HG03045 (cell line): Measurements from ENCODE around the gene ZKSCAN8.

Experiments
- ATAC-seq: cut with Tn5 transposase; IDR thresholded peaks from one replicate; pipeline ENCODE4 v1.9.1; 2021; ENCODE audit warnings: mild to moderate bottlenecking, moderate library complexity; ENCODE audit not compliant: unreplicated experiment

ZKSCAN8 gene

DNA sequence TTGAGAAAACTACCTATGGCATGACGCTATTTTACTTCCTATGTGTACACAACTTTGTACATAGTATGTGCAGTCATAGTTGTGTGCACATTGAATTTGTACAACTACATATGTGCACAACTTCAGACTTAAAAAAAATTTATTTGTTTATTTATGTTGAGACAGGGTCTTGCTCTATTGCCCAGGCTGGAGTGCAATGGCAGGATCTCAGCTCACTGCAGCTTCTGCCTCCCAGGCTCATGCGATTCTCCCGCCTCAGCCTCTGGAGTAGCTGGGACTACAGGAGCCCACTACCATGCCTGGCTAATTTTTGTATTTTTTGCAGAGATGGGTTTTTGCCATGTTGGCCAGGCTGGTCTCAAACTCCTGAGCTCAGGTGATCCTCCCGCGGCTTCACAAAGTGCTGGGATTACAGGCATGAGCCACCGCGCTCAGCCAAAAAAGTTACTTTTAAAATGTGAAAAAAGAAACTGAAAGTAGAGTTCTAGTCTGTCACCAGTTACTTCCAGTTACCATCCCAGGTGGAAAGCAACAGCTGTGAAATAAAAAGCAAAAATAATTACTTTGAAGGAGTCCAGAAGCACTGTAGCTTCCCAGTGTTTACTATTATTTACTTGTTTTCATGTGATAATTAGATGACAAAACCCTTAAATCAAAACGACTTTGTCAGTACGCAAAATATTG, 1.7 kb upstream of the ZKSCAN8 start:
- no peak for ATAC-seq

DNA sequence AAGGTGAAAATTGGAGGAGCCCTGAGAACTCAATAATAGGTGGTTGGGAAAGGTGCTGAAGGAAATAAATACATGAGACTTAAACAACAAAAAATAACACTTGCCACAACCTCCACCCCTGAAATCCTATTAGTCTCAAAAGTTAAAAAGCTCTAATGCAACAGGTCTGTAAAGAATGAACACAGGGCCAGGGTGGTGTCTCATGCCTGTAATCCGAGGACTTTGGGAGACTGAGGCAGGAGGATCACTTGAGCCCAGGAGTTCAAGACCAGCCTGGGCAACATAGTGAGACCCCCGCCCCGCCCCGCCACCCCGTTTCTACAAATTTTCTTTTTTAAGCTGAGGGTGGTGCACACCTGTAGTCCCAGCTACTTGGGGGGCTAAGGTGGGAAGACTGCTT, 1.1 kb upstream of the ZKSCAN8 start:
- no peak for ATAC-seq

DNA sequence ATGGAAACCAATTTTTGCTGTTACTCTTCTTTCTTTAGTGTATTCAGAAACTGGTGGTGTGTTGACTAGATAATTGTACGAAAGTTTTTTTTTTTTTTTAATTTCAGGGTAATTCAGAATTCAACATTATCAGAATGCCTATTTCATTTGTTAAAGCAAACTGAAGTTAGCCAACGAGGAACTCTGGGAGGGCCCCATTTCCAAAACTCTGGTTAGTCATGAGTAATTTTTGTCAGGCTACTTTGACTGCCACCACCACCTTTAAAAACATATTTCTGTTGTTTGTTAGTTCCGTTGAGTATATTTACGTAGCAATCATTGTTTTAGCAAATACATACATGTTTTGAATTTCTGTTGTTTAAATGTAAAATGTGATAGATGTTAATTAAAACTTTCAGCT, 763 bp downstream of the ZKSCAN8 start:
- ATAC-seq, result no peak

DNA sequence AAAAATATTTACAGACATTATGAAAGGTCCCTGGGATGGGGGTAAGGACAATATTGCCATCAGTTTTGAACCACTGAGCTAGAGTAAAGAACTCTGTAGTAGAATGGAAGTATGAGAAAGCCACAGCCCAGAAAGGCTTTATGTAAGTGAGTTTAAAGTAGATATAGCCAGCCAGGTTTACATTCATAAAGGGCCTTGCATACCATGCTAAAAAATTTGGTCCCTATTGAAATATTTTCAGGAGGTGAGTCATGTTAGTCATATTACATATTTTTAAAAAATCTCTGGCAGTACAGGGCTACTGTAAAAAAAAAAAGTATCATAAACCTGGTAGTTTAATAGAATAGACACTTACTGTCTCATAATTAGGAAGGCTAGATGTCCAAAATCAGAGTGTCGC, 3.5 kb downstream of the ZKSCAN8 start:
- ATAC-seq, result no peak

DNA sequence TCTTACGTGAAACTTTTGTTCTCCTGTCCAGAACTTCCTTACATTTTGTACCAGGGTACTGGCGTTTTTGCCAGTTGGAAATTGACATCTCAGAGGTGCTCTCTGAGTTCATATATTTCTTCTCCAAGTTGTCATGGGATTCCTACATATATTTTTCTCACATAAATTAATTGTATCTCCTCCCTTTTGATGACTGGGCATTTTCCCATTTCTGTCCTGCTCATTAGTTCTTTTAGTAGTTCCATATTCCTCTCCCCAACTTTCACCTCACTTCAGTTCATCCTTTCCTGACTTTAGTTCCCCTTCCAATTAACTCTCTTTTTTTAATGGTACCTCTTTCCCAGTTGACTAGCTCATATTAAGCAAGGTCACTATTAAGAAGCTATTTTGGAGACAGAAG, 10.8 kb downstream of the ZKSCAN8 start:
- ATAC-seq, result no peak

DNA sequence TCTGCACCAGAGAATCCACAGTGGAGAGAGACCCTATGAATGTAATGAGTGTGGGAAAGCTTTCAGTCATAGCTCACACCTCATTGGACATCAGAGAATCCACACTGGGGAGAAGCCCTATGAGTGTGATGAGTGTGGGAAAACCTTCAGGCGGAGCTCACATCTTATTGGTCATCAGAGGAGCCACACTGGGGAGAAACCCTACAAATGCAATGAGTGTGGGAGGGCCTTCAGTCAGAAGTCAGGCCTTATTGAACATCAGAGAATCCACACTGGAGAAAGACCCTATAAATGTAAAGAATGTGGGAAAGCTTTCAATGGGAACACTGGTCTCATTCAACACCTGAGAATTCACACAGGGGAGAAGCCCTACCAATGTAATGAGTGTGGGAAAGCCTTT, 11.9 kb downstream of the ZKSCAN8 start:
- no peak for ATAC-seq

DNA sequence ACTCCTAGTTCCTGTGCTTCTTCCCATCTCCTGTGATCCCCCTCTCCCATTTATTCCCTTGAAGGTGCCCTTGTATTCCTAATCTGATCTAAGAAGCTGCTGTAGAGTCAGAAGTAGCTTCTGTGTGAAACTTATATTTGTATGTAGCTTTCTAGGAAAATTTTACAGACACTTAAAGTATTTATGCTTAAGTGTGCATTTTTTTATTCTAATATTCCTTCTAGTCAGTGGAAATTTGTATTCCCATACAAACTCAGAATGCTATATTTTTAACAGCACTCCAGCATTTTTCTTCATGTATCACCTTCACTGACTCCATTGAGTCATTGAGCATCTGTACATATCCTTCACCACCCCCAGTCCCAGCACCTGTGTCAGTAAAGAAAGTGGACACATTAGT, 12.7 kb downstream of the ZKSCAN8 start:
- ATAC-seq, result no peak

DNA sequence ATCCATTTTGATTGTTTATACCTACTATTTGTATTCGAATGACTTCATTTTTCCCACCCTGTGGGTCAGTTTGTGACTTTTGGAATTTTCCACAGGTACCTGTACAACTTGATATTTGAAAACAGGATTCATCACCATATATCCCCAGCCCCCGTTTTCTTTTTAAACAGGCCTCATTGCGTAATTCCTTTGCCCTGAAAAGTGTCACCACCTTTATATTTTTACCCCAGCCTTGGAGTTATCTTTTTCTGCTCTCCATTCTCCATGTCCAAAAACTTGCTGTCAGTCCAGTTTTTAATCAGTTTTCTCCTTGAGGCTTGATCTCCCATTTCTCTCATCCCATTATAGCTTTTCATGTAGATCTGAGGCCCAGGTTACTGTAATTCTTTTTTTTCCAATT, 16.6 kb downstream of the ZKSCAN8 start:
- no peak for ATAC-seq

DNA sequence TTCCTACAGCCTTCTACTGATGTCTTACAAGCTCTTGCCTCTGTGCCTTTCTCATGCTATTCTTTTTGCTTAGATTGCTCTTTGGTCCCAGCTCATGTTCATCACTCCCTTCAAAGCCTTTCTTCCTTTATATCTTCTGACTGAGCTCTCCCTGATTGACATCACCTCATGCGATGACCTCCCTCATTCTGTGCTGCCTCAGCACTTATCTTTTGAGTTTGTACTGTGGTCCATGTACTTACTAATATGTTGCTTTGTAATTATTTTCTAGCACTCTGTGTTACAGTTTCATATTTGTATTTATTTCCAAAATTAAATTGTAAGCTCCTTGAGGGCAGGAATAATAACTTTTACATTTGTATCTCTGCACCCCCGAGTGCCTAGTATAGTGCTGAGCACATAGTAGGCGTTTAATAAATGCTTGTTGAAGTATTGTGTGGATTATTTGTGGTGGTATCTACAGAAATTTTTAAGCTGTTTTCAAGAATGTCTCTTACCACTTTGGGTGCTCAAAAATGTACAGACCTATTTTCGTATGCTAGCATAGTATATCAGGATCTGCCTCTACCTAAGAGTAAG, 17.4 kb downstream of the ZKSCAN8 start:
- no peak for ATAC-seq

DNA sequence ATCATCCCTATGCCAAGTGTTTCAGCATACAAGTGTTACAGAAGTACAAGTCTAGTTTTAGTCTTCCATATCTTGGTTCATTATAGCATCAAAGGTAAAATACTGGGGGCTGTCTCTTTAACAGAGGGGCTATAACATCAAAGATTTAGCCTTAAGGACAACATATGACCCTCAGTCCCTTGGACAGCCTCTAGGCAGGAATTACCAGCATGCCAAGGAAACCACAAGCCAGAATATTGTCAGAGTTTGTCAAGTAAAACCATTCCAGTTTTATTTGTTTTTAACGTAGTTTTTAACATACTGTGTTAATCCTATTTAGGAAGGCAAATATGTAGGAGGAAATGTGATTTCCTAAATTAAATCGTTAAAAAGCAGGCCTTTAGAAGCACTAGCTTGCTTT, 18.6 kb downstream of the ZKSCAN8 start:
- ATAC-seq, result no peak

DNA sequence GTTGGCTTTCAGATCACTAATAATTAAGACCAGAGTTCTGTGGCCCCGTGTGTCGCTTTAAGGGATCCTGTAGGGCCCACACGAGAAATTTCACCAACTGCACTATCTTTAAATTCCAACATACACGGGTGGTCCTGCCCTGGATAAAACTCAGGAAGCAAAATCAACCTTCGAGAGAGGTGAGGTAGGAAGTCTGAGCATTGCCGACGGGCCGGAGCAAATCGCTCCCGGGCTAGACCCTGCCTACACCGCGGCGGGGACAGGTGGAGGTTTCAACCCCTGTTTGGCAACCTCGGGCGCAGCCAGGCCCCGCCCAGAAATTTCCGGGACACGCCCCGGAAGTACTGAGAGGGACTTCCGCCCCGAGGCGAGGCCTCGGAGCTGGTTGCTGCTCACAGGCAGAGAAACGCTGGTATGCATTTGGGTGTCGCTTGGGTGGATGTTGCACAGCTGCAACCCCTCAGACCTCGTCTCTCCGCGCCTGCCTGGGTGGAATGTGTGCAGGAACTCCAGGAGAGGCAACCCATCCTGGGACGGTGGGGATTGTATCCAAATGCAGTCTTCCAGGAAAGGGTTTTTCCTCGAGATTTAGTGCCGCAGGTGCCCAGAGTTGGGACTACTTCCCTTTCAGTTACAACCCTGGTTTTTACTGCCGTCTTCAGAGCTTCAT, 19.9 kb downstream of the ZKSCAN8 start:
- ATAC-seq, result peak; percentile 87

DNA sequence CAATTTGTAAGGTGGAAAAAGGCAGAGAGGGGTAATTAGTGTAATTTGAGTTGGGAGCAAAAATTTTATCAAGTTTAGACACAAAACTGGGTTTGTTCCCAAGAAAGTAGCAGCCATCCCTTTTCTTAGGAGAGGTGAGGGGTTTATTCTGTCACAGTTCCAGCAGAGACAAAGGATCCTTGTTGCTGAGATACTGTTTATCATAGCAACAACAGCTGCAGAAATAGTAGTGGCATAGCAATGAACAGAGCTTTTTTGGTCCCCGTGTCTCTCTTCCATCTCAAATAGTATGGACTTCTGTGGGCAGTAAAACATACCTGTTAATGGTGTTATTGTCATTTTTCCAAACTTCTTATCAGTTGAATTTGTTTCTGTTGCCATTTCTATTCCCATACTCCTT, 23.9 kb downstream of the ZKSCAN8 start:
- no peak for ATAC-seq

DNA sequence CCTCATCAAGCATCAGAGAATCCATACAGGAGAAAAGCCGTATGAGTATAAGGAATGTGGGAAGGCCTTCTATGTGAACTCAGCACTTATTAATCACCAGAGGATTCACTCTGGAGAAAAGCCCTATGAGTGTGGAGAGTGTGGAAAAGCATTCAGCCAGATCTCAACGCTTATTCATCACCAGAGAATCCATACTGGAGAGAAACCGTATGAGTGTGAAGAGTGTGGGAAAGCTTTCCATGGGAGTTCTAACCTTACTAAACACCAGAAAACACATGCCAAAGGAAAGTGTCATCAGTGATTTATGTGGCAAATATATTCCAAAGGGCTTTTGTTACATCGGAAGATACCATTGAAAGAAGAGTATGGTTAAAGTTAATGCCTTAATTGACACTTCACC, 25.4 kb downstream of the ZKSCAN8 start:
- no peak for ATAC-seq

DNA sequence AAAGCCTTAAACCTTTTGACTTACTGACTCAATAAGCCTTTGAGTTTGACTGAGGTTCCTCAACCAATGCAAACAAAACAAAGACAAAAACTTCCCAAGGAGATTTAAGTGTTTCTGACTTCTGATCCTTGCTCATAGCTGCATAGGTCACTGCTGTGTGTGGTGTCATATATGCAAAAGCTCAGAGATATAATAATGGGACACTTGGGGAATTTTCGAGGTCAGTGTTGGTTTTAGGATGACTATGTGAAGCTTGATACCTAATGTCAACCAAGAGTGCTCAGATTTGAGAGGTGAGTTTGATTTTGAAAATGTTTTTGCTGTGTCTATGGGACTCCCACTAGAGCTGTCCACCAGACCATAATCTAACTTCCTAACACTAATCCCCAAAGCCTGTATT, 26.2 kb downstream of the ZKSCAN8 start:
- no peak for ATAC-seq

DNA sequence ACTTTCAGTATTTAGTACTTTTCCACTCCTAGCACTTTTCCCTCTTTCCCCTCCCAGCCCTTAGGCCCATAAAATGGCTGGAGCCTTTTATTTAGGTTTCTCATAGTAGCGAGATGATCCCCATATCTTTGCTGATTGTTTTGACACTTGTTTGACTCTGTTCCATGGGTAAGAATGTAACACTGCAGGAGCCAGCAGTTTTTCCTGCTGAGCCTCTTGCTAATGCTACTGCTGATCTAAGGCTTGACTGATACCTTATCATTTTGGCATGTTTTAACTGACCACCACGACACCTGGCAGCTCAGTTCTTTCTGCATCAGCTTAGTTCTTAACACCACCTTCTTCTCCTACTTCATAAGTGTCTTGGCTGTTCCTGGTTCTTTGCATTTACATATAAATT, 29.6 kb downstream of the ZKSCAN8 start:
- no peak for ATAC-seq

DNA sequence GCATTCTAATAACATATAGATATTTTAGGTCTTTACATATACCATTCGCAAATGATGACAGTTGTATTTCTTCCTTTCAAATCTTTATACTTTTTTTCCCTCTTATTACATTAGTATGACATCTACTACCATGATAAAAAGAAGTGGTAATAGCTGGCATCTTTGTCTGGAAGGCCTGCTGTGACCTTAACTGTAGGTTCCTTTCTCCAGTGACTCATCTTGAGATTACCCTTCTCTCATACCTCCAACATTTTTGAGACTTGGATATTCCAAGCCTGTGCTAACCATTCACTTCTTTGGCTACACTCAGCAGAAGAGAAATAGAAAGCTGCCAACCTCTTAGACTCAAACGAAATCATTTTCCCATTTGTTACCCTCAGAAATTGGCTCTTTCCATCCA, 30.3 kb downstream of the ZKSCAN8 start:
- no peak for ATAC-seq

DNA sequence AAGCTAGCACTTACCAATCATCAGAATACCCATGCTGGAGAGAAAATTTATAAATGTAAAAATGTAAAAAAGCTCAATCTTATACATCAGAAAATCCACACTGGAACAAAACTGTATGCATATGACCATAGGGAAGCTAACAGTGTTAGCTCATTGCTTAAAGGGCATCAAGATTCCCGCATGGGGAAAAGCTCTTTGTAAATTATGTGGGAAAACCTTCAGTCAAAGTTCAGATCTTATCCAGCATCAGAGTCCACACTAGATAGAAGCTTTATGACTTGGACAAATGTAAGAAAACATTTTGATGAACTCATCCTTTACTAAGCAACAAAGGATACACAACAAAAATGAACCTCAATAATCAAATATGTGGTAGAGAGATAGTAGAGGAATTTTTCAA, 34.7 kb downstream of the ZKSCAN8 start:
- ATAC-seq, result no peak

DNA sequence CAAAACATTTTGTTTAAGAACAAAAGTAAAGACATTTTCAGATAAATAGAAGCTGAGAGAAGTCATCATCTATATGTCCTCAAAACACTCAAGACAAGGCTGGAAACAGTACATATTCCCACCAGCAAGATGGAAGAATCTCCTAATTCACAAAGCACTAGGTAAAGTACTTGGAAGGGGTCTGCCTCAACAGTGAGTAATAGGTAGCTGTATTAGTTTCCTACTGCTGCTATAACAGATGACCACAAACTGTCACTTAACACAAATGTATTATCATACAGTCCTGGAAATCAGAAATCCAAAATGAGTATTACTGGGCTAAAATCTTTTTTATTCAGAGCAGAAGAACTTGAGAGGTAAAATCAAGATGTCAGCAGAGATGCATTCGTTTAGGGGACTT, 40.6 kb downstream of the ZKSCAN8 start:
- no peak for ATAC-seq

DNA sequence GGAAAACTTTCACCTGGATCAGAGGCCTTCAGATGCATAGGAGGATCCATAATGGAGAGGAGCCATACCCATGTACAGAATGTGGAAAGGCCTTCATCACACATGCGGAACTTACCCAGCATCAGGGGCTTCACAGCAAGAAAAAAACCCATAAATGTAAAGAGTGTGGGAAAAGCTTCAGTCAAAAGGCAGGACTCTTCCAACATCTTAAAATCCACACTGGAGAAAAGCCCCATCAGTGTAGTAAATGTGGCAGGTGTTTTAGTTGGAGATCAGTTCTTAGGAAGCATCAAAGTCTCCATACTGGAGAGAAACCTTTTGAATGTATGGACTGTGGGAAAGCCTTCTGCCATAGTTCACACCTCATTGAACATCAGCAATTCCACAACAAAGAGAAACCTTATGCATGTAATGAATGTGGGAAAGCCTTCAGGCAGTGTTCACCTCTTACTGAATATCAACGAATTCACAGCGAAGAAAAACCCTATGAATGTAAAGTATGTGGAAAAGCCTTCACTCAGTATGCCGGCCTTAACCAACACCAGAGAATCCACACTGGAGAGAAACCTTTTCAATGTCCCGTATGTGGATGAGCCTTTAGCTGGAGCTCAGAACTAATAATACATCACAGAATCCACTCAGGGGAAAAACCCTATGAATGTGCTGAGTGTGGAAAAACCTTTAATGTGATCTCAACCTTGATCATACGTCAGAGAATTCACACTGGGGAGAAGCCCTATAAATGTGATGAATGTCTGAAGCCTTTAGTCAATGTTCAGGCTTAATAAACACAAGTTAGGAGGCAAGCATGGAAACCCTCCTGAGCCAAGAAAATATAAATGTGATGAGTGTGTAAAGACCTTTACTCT, 46.7 kb downstream of the ZKSCAN8 start:
- ATAC-seq, result no peak

DNA sequence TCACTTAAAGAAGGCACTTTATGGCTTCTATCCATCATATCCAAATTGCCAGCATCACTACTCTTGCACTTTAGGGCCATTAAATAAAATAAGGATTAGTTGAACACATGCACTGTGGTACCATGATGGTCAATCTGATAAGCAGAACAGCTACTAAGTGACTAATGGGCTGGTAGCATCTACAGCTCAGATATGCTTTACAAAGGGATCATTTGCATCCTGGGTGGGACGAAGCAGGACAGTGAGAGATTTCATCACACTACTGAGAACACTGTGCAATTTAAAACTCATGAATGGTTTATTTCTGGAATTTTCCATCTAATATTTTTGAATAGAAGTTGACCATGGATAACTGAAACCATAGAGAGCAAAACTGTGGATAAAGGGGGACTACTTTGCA, 58.3 kb downstream of the ZKSCAN8 start:
- no peak for ATAC-seq

DNA sequence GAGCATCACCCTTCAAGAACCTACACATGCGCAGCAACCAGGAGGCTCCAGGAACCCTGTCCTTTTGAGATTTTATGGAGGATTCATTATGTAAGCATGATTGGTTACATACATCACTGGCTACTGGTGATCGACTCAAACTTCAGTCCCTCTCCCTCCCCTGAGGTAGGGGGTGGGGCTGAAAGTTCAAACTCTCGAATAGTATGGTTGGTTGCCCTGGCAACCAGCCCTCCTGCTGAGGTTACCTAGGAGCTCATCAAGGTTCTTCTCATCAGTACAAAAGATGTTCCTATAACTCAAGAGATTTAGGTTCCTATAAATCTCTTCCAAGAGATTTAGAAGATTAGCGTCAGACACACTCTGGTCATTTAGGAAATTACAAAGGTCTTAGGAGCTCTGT, 61.5 kb downstream of the ZKSCAN8 start:
- no peak for ATAC-seq

DNA sequence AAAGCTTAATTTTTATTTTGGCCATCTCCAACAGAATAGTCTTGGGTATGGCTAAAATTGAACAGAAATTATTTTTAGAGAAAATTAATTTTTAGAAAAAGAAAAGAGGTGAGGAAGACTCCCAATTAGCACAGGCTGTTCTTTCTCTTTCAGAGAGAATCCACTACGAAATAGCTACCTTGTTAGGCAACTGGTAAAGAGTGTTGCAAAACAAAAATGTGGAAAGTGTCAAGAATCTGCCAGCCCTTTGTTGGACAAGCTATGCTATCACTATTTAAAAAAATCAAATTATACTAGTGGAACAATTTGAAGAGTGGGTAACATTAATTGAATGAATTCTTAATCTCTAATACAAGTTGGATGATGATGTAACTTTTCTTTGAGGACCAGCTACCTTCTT, 64.2 kb downstream of the ZKSCAN8 start:
- ATAC-seq, result no peak
